ENCODE results near the gene GSG1L. TPM values are rescaled to one million over a fixed set of nuclear protein-coding genes. Genes with fewer than 3 reads are reported as not detected.

GSG1L gene
- polyA plus RNA-seq, 3 donors: not detected

GRCh38 chr16:28061352-28062101 lies 2.0 kb downstream of the GSG1L start:
- Histone ChIP-seq H3K9ac (ENCODE audit: insufficient read depth, low read length, poor library complexity, severe bottlenecking) (no peak overlapping the region), H3K27ac (ENCODE audit: low read depth in 1 of 2, low read length in 2 of 2) (no peak overlapping the region), H4K20me1 (ENCODE audit: insufficient read depth, low read length) (no peaks in the 10 kb centered on the region), H3K36me3 (replicated peaks in 1 of 2; ENCODE audit: control insufficient read depth in 1 of 2, insufficient read depth in 2 of 2, low read length in 2 of 2) (no peaks in the 10 kb centered on the region), H3K9me3 (replicated peaks in 1 of 2; ENCODE audit: control insufficient read depth in 1 of 2, insufficient read depth in 1 of 2, low read length in 2 of 2) (no peaks in the 10 kb centered on the region), H3K27me3 (ENCODE audit: control insufficient read depth in 2 of 2, insufficient read depth in 2 of 2, low read length in 2 of 2) (peaks cover 22 to 53% of the 10 kb centered on the region in 2 donors), H3K4me1 (ENCODE audit: control insufficient read depth in 1 of 2, insufficient read depth in 2 of 2, low read length in 2 of 2) (no peaks in the 10 kb centered on the region), H3K79me2 (ENCODE audit: insufficient read depth, low read length) (no peaks in the 10 kb centered on the region), H2AFZ (ENCODE audit: insufficient read depth, low read depth, low read length, poor library complexity, severe bottlenecking) (no peak overlapping the region), H3K4me3 (replicated peaks in 1 of 3; ENCODE audit: low read depth in 2 of 3, low read length in 3 of 3) (no peak overlapping the region), H3K4me2 (replicated peaks; ENCODE audit: extremely low read depth, low read length, poor library complexity, severe bottlenecking) (no peak overlapping the region)
- H3K27me3 Mint-ChIP-seq (ENCODE audit: low read depth in 3 of 3): peaks cover 49 to 76% (median 53%) of the 10 kb centered on the region in 3 donors
- no peak for TF ChIP-seq CTCF (IDR thresholded peaks at IDR 0.05)
- intact Hi-C loops (cut with micrococcal nuclease): no loop called here
- H3K4me3 Mint-ChIP-seq: peak overlapping the region in 1 of 2 donors; percentile 67
- H3K36me3 Mint-ChIP-seq: no peaks in the 10 kb centered on the region
- H3K27ac Mint-ChIP-seq: no peak overlapping the region
- no peaks in the 10 kb centered on the region for H3K4me1 Mint-ChIP-seq
- 100% methylated on average over 2 of the region's 10 CpGs for WGBS (ENCODE audit: insufficient coverage)
- DNase-seq: no peak
- H3K9me3 Mint-ChIP-seq: peaks cover 0 to 5% (median 1%) of the 10 kb centered on the region in 7 donors

GRCh38 chr16:28059841-28060575 lies 3.5 kb downstream of the GSG1L start:
- no peak for DNase-seq
- Histone ChIP-seq H3K4me3 (replicated peaks in 1 of 3; ENCODE audit: low read depth in 2 of 3, low read length in 3 of 3) (no peak overlapping the region), H3K27me3 (ENCODE audit: control insufficient read depth in 2 of 2, insufficient read depth in 2 of 2, low read length in 2 of 2) (peaks cover 22 to 49% of the 10 kb centered on the region in 2 donors), H3K9ac (ENCODE audit: insufficient read depth, low read length, poor library complexity, severe bottlenecking) (no peak overlapping the region), H3K9me3 (replicated peaks in 1 of 2; ENCODE audit: control insufficient read depth in 1 of 2, insufficient read depth in 1 of 2, low read length in 2 of 2) (no peaks in the 10 kb centered on the region), H2AFZ (ENCODE audit: insufficient read depth, low read depth, low read length, poor library complexity, severe bottlenecking) (no peak overlapping the region), H4K20me1 (ENCODE audit: insufficient read depth, low read length) (no peaks in the 10 kb centered on the region), H3K4me2 (replicated peaks; ENCODE audit: extremely low read depth, low read length, poor library complexity, severe bottlenecking) (no peak overlapping the region), H3K36me3 (replicated peaks in 1 of 2; ENCODE audit: control insufficient read depth in 1 of 2, insufficient read depth in 2 of 2, low read length in 2 of 2) (no peaks in the 10 kb centered on the region), H3K4me1 (ENCODE audit: control insufficient read depth in 1 of 2, insufficient read depth in 2 of 2, low read length in 2 of 2) (no peaks in the 10 kb centered on the region), H3K27ac (ENCODE audit: low read depth in 1 of 2, low read length in 2 of 2) (no peak overlapping the region), H3K79me2 (ENCODE audit: insufficient read depth, low read length) (no peaks in the 10 kb centered on the region)
- peak overlapping the region in 1 of 7 donors; percentile 31 for H3K27ac Mint-ChIP-seq
- no peaks in the 10 kb centered on the region for H3K36me3 Mint-ChIP-seq
- H3K27me3 Mint-ChIP-seq (ENCODE audit: low read depth in 3 of 3): peaks cover 42 to 63% (median 44%) of the 10 kb centered on the region in 3 donors
- H3K4me3 Mint-ChIP-seq: peak overlapping the region in 1 of 2 donors; percentile 36
- intact Hi-C loops (cut with micrococcal nuclease): no loop called here
- no peak for TF ChIP-seq CTCF (IDR thresholded peaks at IDR 0.05)
- WGBS (ENCODE audit: insufficient coverage): 28% methylated on average over 7 of the region's 12 CpGs
- peaks cover 0 to 5% (median 1%) of the 10 kb centered on the region in 7 donors for H3K9me3 Mint-ChIP-seq
- no peaks in the 10 kb centered on the region for H3K4me1 Mint-ChIP-seq

Data from CD14-positive monocyte (primary cell).